Neutrophil (primary cell): ENCODE results near the gene CDH15.

Source experiments
- H3K27ac ChIP-seq: fragments of 200-600 bp; sonication (generic); 2 replicates; pipeline ENCODE4 v1.5.1; 2016; ENCODE audit warnings: mild to moderate bottlenecking, moderate library complexity
- H3K27me3 ChIP-seq: fragments of 200-600 bp; sonication (generic); 2 replicates; pipeline ENCODE4 v1.6.0; 2016; ENCODE audit warnings: mild to moderate bottlenecking
- H3K36me3 ChIP-seq: fragments of 200-600 bp; sonication (generic); 2 replicates; pipeline ENCODE4 v1.5.1; 2017
- H3K4me1 ChIP-seq, 2 experiments: fragments of 200-600 bp in 1 of 2; sonication (generic) in 1 of 2; 1 replicate in 1 of 2; 2 replicates in 1 of 2; pipeline versions ENCODE4 v1.5.1 to v1.6.1; 2013 to 2016; ENCODE audit warnings: low read depth in 1 of 2, low read length in 1 of 2, mild to moderate bottlenecking in 1 of 2, moderate library complexity in 1 of 2; ENCODE audit not compliant: control insufficient read depth in 1 of 2, insufficient read depth in 1 of 2
- H3K4me3 ChIP-seq, 2 experiments: fragments of 200-600 bp in 1 of 2; sonication (generic) in 1 of 2; 1 replicate in 1 of 2; 2 replicates in 1 of 2; pipeline ENCODE4 v1.5.1; 2013 to 2016; ENCODE audit warnings: low read depth in 1 of 2, low read length in 1 of 2, mild to moderate bottlenecking in 1 of 2, moderate library complexity in 1 of 2
- H3K9me3 ChIP-seq: fragments of 200-600 bp; sonication (generic); 2 replicates; pipeline ENCODE4 v1.5.1; 2016
- TF ChIP-seq, protein P1 (sequence below): fragments of 200-600 bp; sonication (generic); IDR thresholded peaks from 2 replicates; pipeline ENCODE4 v1.5.1; 2016; ENCODE audit warnings: antibody characterized with exemption

The CDH15 gene

GRCh38 chr16:89129378-89129777 is 42.2 kb upstream of the CDH15 start:
- Histone ChIP-seq H3K27ac (no peak overlapping the region), H3K9me3 (peaks cover 3% of the 10 kb centered on the region), H3K4me1 (no peaks in the 10 kb centered on the region), H3K36me3 (peaks cover 33% of the 10 kb centered on the region), H3K4me3 (no peak overlapping the region), H3K27me3 (no peaks in the 10 kb centered on the region)
- TF ChIP-seq, protein P1, sequence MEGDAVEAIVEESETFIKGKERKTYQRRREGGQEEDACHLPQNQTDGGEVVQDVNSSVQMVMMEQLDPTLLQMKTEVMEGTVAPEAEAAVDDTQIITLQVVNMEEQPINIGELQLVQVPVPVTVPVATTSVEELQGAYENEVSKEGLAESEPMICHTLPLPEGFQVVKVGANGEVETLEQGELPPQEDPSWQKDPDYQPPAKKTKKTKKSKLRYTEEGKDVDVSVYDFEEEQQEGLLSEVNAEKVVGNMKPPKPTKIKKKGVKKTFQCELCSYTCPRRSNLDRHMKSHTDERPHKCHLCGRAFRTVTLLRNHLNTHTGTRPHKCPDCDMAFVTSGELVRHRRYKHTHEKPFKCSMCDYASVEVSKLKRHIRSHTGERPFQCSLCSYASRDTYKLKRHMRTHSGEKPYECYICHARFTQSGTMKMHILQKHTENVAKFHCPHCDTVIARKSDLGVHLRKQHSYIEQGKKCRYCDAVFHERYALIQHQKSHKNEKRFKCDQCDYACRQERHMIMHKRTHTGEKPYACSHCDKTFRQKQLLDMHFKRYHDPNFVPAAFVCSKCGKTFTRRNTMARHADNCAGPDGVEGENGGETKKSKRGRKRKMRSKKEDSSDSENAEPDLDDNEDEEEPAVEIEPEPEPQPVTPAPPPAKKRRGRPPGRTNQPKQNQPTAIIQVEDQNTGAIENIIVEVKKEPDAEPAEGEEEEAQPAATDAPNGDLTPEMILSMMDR, result no peak

- no peak overlapping the region for H3K4me3 ChIP-seq
- no peaks in the 10 kb centered on the region for H3K27me3 ChIP-seq
- TF ChIP-seq, protein P1, result no peak
- H3K27ac ChIP-seq, result no peak overlapping the region
- no peaks in the 10 kb centered on the region for H3K4me1 ChIP-seq
- peaks cover 3% of the 10 kb centered on the region for H3K9me3 ChIP-seq
- H3K36me3 ChIP-seq, result peaks cover 32% of the 10 kb centered on the region
Measured at GRCh38 chr16:89130448-89130847, 41.1 kb upstream of the CDH15 start.

DNA sequence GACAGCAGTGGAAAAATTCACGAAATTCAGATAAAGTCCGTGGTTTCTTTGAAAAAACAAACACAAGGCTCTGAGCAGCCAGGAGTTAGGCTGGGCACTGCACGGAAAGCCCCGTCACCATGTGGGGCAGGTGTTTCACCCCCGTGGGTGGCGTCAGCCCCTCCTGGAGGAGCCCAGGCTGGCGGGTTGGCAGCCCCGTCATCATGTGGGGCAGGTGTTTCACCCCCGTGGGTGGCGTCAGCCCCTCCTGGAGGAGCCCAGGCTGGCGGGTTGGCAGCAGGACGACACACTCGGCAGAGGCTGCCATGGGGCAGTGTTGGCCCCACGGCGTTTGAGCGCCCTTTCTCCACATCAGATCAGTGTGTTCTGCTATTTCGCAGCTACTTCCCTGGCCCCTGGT is 39.8 kb upstream of the CDH15 start:
- TF ChIP-seq, protein P1, result no peak
- H3K36me3 ChIP-seq, result peaks cover 38% of the 10 kb centered on the region

DNA sequence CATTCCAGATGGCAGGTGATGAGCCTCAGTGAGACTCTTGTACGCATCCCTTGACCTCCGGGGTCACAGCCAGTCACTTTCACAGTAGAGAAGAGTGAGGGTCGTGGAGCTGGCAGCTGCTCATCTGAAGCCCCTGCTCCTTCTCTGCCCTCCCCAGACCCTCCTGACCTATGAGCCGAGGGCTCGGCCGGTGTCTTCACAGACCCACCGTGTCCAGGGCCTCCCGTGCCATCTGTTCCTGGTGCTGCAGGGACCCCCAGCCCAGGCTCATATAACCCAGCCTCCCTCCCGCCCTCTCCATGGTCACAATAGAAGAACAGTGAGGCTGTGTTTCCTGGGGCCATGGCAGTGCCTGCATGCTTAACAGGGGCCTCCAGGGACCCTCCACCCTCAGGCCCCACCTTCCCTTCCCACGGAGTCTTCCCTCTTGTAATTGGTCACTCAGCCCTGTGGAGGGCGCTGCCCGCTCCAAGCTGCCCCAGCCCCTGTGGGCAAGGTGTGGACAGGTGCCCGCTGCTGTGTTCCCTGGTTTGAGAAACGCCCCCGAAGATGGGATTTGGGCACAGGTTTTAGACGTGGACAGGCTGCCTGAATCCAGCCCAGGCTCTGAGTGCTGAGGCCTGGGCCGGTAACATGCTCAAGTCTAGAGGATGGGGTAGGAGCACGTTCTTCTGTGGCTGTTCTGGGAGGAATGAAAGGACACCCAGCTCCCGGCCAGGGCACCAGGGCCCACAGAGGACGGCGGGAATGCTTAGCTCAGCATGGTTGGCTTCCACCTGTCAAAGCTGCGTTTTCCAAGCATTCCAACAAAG is 39.1 kb upstream of the CDH15 start:
- Histone ChIP-seq H3K27me3 (no peaks in the 10 kb centered on the region), H3K4me3 (no peak overlapping the region), H3K27ac (no peak overlapping the region), H3K36me3 (peaks cover 42% of the 10 kb centered on the region), H3K4me1 (no peaks in the 10 kb centered on the region), H3K9me3 (peaks cover 3% of the 10 kb centered on the region)
- TF ChIP-seq, protein P1, result no peak

More for the DNA sequence above, 39.8 kb upstream of the CDH15 start:
- Histone ChIP-seq H3K27ac (no peak overlapping the region), H3K27me3 (no peaks in the 10 kb centered on the region), H3K4me3 (no peak overlapping the region), H3K9me3 (peaks cover 3% of the 10 kb centered on the region), H3K4me1 (no peaks in the 10 kb centered on the region)

- TF ChIP-seq, protein P1, result no peak
- Histone ChIP-seq H3K4me3 (no peak overlapping the region), H3K27ac (no peak overlapping the region), H3K36me3 (peaks cover 50% of the 10 kb centered on the region), H3K9me3 (peaks cover 3% of the 10 kb centered on the region), H3K4me1 (no peaks in the 10 kb centered on the region), H3K27me3 (no peaks in the 10 kb centered on the region)
Measured at GRCh38 chr16:89133457-89134127, 38.0 kb upstream of the CDH15 start.
